Upper lobe of right lung (tissue), 1 donor: ENCODE results near the gene PTGES3L. TPM values are rescaled to one million over a fixed set of nuclear protein-coding genes. Genes with fewer than 3 reads are reported as not detected.
"Not testable (repeated sequence)": the region's sequence is repeated elsewhere in the genome, so short reads cannot be mapped to it uniquely, and the experiment has no call there.

ENCODE experiments used
- ATAC-seq: fragments of 200-7000 bp; cut with Tn5 transposase; one replicate; pipeline ENCODE4 v1.9.1; 2020; ENCODE audit warnings: mild to moderate bottlenecking, moderate library complexity
- DNase-seq: peaks from one replicate; pipeline ENCODE4 v3.0.0-alpha.2; 2020
- H3K27ac ChIP-seq: fragments of 200-600 bp; one replicate; pipeline ENCODE4 v1.8.0; 2022
- H3K27me3 ChIP-seq: fragments of 200-600 bp; one replicate; pipeline ENCODE4 v1.8.0; 2022; ENCODE audit warnings: mild to moderate bottlenecking
- H3K36me3 ChIP-seq: fragments of 200-600 bp; one replicate; pipeline ENCODE4 v1.8.0; 2022
- H3K4me1 ChIP-seq: fragments of 200-600 bp; one replicate; pipeline ENCODE4 v1.8.0; 2022
- H3K4me3 ChIP-seq: fragments of 200-600 bp; one replicate; pipeline ENCODE4 v1.8.0; 2022; ENCODE audit warnings: mild to moderate bottlenecking
- H3K9me3 ChIP-seq: fragments of 200-600 bp; one replicate; pipeline ENCODE4 v1.8.0; 2022
- intact Hi-C: fragments of 100-400 bp; cut with DNase I; formaldehyde crosslinking; loops from one replicate; pipeline ENCODE4 v1.11.0; 2022
- total RNA-seq: library from RNA; stranded (reverse); fragmentation: NEBNext Ultra II Directional; extraction: Animal tissue kit (Norgen Biotek cat#: 25700); gene quantifications from one replicate; pipeline ENCODE4 v1.2.1, GENCODE V29; 2021
- TF ChIP-seq, protein P1 (sequence below): fragments of 200-600 bp; IDR thresholded peaks from one replicate; pipeline ENCODE4 v1.8.0; 2022; ENCODE audit warnings: antibody characterized with exemption
- donor health status: DM: no; HTN: yes; CAD: no; lungs with severe emphysema.

Gene PTGES3L
- total RNA-seq, 1 donor from 2014 or later, result 0.38 TPM

- DNase-seq (no peak), ATAC-seq (peak; percentile 67)
- no peaks in the 10 kb centered on the region for H3K9me3 ChIP-seq
- TF ChIP-seq, protein P1, sequence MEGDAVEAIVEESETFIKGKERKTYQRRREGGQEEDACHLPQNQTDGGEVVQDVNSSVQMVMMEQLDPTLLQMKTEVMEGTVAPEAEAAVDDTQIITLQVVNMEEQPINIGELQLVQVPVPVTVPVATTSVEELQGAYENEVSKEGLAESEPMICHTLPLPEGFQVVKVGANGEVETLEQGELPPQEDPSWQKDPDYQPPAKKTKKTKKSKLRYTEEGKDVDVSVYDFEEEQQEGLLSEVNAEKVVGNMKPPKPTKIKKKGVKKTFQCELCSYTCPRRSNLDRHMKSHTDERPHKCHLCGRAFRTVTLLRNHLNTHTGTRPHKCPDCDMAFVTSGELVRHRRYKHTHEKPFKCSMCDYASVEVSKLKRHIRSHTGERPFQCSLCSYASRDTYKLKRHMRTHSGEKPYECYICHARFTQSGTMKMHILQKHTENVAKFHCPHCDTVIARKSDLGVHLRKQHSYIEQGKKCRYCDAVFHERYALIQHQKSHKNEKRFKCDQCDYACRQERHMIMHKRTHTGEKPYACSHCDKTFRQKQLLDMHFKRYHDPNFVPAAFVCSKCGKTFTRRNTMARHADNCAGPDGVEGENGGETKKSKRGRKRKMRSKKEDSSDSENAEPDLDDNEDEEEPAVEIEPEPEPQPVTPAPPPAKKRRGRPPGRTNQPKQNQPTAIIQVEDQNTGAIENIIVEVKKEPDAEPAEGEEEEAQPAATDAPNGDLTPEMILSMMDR, result no peak
- no peak overlapping the region for H3K4me3 ChIP-seq
- H3K27me3 ChIP-seq, result no peaks in the 10 kb centered on the region
- intact Hi-C loops, result no loop called here
- peaks cover 55% of the 10 kb centered on the region for H3K4me1 ChIP-seq
- H3K36me3 ChIP-seq, result no peaks in the 10 kb centered on the region
- H3K27ac ChIP-seq, result peak overlapping the region; percentile 83
Measured at GRCh38 chr17:42920922-42921321, 59.0 kb downstream of the PTGES3L start.

- Histone ChIP-seq H3K27ac (peak overlapping the region; percentile 61), H3K4me1 (peaks cover 55% of the 10 kb centered on the region)
- TF ChIP-seq, protein P1, result no peak
Measured at GRCh38 chr17:42920106-42920900, 59.6 kb downstream of the PTGES3L start.

DNA sequence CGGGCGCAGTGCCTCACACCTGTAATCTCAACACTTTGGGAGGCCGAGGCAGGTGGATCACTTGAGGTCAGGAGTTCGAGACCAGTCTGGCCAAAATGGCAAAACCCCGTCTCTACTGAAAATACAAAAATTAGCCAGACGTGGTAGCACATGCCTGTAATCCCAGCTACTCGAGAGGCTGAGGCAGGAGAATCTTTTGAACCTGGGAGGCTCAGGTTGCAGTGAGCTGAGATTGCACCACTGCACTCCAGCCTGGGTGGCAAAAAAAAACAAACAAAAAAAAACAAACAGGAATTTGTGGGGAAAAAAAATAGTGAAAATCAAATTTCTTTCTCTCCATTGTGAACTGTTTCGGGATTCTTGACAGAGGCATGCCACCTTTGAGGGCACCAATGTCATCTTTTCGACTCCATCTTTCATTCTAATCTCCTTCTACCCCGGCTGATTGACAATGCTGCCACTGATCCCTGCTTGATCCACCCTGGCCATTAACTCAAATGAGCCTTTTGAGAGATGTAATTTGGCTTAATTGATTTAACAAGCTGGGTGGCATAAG, 60.3 kb downstream of the PTGES3L start:
- H3K9me3 ChIP-seq, H3K36me3 ChIP-seq, DNase-seq, H3K4me3 ChIP-seq, ATAC-seq, intact Hi-C loops, H3K27me3 ChIP-seq: not testable (repeated sequence)
- Histone ChIP-seq H3K27ac (peak overlapping the region; percentile 32), H3K4me1 (peaks cover 55% of the 10 kb centered on the region)

More at GRCh38 chr17:42920106-42920900, 59.6 kb downstream of the PTGES3L start:
- intact Hi-C loops, result no loop called here
- H3K36me3 ChIP-seq, result no peaks in the 10 kb centered on the region
- DNase-seq, result no peak
- no peaks in the 10 kb centered on the region for H3K27me3 ChIP-seq
- H3K9me3 ChIP-seq, result no peaks in the 10 kb centered on the region
- no peak overlapping the region for H3K4me3 ChIP-seq
- peak; percentile 16 for ATAC-seq

DNA sequence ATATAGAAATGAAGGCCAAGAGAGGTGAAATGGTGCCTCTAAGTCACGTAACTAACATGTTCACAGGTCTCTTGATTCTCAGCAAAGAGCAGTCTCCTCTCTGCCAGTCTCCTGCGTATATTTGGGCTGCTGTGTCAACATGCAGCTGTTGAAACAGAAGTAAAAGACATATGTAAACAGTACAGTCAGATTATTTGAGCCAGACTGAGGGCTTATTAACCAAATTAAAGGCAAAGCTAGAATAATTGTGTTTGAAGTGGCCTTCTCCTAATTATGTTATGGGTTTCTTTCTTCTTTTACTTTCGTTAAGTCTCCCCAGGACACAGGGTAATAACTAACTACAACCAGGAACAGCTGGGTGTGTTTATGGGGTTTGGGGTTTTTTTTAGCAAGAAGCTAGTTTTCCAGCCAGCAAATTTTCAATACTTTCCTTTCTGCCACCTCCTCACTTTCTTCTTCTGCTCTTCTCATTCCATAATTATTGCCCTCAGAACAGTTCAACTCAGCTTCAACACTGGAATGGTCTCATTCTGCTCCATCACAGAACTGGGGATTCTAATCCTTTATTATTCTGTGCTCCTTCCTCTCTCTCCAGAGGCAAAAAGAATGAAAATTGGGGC, 60.9 kb downstream of the PTGES3L start:
- Histone ChIP-seq H3K4me3 (no peak overlapping the region), H3K36me3 (no peaks in the 10 kb centered on the region), H3K4me1 (peaks cover 55% of the 10 kb centered on the region), H3K27ac (peak overlapping the region; percentile 32), H3K9me3 (no peaks in the 10 kb centered on the region), H3K27me3 (no peaks in the 10 kb centered on the region)
- no peak for DNase-seq
- ATAC-seq, result peak; percentile 58
- TF ChIP-seq, protein P1, result no peak
- intact Hi-C loops, result no loop called here

Other genes starting within 250 kb of the PTGES3L start
- gene EZH1, start 235.0 kb downstream of the PTGES3L start, total RNA-seq, result 58.4 TPM
- 114 TPM for gene RAMP2, start 218.9 kb downstream of the PTGES3L start, total RNA-seq
- 42.3 TPM for gene VPS25, start 206.6 kb downstream of the PTGES3L start, total RNA-seq
- 0.38 TPM for gene WNK4, start 199.5 kb downstream of the PTGES3L start, total RNA-seq
- gene COA3, start 181.4 kb downstream of the PTGES3L start, total RNA-seq, result 53.9 TPM
- 0.14 TPM for gene CNTD1, start 181.2 kb downstream of the PTGES3L start, total RNA-seq
- 66.7 TPM for gene BECN1, start 155.8 kb downstream of the PTGES3L start, total RNA-seq
- gene PSME3, start 146.7 kb downstream of the PTGES3L start, total RNA-seq, result 89.4 TPM
- 2.0 TPM for gene AOC2, start 135.5 kb downstream of the PTGES3L start, total RNA-seq
- gene AOC3, start 128.9 kb downstream of the PTGES3L start, total RNA-seq, result 235 TPM
- gene G6PC1, start 79.3 kb downstream of the PTGES3L start, total RNA-seq, result not detected
- gene AARSD1, start 15.6 kb downstream of the PTGES3L start, total RNA-seq, result 35.0 TPM
- gene RUNDC1, start 485 bp upstream of the PTGES3L start, total RNA-seq, result 14.4 TPM
- gene RPL27, start 18.3 kb upstream of the PTGES3L start, total RNA-seq, result 752 TPM
- gene IFI35, start 26.7 kb upstream of the PTGES3L start, total RNA-seq, result 47.7 TPM
- 267 TPM for gene VAT1, start 42.3 kb upstream of the PTGES3L start, total RNA-seq
- 0.78 TPM for gene RND2, start 45.2 kb upstream of the PTGES3L start, total RNA-seq
- gene BRCA1, start 145.3 kb upstream of the PTGES3L start, total RNA-seq, result 4.0 TPM
- gene NBR1, start 191.1 kb upstream of the PTGES3L start, total RNA-seq, result 80.4 TPM
- 14.2 TPM for gene TMEM106A, start 231.8 kb upstream of the PTGES3L start, total RNA-seq
- gene CCDC200, start 248.5 kb upstream of the PTGES3L start, total RNA-seq, result not detected